IPS-18c (cell line): Measurements from ENCODE around the gene TM7SF2.

Experiments used
- H3K4me3 ChIP-seq: 2 replicates; pipeline ENCODE4 v1.7.0; 2013; ENCODE audit warnings: low read depth, mild to moderate bottlenecking, low read length, moderate library complexity; ENCODE audit not compliant: insufficient read depth
- H3K9me3 ChIP-seq: one replicate; pipeline ENCODE4 v1.6.1; 2013; ENCODE audit warnings: mild to moderate bottlenecking, low read length, moderate library complexity; ENCODE audit not compliant: control insufficient read depth, insufficient read depth

The TM7SF2 gene

DNA sequence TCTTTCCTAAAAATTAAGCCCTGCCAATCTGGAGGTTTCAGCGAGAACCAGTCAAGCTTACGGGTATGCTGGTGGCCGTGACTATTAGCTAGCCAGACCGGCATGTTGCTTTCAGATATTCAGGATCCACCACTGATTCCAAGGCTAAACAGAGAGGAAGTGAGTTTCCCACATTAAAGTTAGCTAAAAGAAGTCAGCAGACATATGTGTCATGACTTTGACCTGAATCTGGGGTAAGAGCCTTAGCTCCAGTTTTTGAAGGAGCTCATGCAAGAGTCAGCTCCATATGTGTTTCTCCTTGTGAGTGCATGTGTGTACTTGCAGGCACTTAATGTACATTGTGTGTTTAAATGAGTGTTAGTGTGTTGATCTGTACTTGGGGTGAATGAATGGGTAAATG, 26.2 kb upstream of the TM7SF2 start:
- Histone ChIP-seq H3K4me3 (no peak overlapping the region), H3K9me3 (no peaks in the 10 kb centered on the region)

DNA sequence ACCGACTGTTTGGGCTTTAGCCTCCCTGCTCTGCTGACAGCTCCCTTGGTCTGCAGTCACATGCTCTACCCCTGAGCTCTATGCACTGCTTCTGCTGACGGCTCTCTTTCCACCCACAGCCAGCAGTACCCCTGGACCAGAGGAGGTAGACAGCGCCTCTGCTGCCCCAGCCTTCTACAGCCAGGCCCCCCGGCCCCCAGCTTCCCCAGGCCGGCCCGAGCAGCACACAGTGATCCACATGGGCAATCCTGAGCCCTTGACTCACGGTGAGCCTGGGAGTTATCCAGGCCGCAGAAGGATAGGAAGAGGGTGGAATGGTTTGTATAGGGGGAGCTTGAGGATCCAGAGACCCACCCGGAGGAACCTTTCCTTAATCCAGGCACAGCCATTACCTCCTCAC, 24.9 kb upstream of the TM7SF2 start:
- H3K4me3 ChIP-seq = no peak overlapping the region
- no peaks in the 10 kb centered on the region for H3K9me3 ChIP-seq

DNA sequence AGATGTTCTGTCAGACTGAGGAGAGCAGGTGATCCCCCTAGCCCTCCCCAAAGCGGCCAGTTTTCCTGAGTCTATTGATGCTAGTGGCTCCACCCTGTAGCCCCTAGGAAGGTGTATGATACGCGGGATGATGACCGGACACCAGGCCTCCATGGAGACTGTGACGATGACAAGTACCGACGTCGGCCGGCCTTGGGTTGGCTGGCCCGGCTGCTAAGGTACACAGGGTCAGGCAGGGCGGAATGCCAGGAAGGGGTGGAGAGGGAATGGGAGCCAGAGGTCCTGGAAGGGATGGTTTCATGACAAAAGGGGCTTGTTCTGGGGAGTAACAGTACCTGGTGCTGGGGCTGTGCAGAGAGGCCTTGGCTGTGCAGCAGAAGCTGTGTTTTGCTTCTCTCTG, 24.5 kb upstream of the TM7SF2 start:
- no peak overlapping the region for H3K4me3 ChIP-seq
- H3K9me3 ChIP-seq = no peaks in the 10 kb centered on the region

DNA sequence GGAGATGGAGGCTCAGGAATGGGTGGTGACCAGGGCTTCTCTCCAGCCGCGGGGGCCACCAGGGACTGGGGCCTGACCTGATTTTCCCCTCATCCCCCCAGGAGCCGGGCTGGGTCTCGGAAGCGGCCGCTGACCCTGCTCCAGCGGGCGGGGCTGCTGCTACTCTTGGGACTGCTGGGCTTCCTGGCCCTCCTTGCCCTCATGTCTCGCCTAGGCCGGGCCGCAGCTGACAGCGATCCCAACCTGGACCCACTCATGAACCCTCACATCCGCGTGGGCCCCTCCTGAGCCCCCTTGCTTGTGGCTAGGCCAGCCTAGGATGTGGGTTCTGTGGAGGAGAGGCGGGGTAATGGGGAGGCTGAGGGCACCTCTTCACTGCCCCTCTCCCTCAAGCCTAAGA, 23.8 kb upstream of the TM7SF2 start:
- H3K4me3 ChIP-seq = no peak overlapping the region
- no peaks in the 10 kb centered on the region for H3K9me3 ChIP-seq

DNA sequence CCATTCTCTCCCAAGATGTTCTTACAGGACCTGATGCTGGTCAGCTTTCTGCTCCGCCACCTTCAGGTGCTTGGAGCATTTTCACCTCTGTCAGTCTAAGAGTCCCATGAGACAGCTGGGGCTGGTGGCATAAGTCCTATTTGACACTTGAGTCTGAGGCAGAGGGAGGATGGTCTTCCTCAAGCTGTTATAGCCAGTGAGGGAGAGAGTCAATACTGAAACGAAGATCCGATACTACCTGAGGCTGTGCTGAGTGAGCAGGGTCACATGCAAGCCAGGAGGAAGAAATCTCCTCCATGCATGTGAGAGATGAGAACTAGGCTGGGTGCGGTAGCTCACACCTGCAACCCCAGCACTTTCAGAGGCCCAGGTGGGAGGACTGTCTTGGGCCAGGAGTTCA, 22.1 kb upstream of the TM7SF2 start:
- H3K9me3 ChIP-seq = no peaks in the 10 kb centered on the region
- no peak overlapping the region for H3K4me3 ChIP-seq

DNA sequence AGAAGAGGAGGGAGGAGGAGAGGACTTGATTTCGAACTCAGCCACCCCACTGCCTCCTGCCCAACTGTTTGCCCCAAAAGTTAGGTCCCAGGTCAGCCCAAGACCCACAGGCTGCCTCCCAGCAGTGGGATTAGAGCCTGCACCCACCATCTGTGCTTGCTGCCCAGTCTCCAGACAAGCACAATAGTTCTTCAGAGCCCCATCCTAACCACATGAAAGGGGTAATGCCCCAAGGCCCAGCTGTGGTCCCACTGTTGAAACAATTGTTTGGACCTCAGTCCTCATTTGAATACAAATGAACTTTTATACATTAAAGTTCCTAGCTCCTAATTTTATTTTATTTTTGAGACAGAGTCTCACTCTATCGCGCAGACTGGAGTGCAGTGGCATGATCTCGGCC, 21.0 kb upstream of the TM7SF2 start:
- H3K4me3 ChIP-seq = no peak overlapping the region

DNA sequence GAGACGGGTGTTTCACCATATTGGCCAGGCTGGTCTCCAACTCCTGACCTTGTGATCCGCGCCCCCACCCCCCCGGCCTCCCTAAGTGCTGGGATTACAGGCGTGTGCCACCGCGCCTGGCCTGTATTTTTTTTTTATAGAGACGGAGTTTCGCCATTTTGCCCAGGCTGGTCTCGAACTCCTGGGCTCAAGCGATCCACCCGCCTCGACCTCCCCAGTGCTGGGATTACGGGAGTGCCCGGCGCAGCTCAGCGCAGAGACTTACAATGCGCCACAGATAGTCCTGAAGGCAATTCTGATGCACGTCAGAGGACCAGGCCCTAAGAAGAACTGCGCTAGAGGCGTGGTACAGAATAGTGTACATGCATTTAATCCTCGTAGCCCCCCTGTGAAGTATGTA, 16.2 kb upstream of the TM7SF2 start:
- Histone ChIP-seq H3K9me3 (no peaks in the 10 kb centered on the region), H3K4me3 (no peak overlapping the region; the same call in 1 of the 2 replicates)

More for the DNA sequence above, 21.0 kb upstream of the TM7SF2 start:
- H3K9me3 ChIP-seq = no peaks in the 10 kb centered on the region

DNA sequence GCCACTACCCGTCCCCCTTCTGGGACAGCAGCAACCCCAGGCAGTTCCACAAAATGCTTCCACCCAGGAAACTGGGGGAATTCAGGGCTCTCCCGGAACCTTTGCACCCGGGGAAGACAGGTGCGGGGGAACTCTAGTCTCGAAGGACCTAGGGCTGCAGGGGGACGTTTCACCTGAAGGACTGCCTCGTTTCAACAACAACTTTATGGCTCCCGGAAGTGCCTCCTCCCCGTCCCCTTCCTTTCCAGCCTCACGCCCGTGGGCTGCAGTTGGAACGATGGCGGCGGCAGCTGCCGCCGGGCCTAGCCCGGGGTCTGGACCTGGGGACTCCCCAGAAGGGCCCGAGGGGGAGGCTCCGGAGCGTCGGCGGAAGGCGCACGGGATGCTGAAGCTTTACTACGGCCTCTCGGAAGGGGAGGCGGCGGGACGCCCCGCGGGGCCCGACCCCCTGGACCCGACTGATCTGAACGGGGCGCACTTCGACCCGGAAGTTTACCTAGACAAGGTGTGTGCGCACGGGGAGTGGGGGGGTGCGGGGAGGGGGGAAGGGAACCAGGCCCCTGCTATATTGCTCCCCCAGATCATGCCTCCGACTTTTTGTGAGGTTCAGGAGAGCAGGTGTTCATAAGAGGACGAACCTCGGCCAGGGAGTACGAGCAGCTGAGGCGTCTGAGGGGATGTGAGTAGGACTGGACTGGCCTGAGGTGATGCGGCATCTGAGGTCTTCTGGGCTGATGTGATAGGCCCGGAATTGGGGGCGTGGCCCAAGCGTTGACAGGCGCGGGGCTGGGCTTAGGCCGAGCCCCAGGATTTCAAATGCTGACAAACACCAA, 15.5 kb upstream of the TM7SF2 start, which contains the start of gene VPS51:
Gene VPS51 (plus strand): TSS at position 241 of the 833 bp plus-strand sequence. CDS start 37 bp downstream, at position 278.
- H3K4me3 ChIP-seq = peak within 1 kb of the TSS; percentile 94
- H3K9me3 ChIP-seq = no peaks in the 10 kb centered on the region

DNA sequence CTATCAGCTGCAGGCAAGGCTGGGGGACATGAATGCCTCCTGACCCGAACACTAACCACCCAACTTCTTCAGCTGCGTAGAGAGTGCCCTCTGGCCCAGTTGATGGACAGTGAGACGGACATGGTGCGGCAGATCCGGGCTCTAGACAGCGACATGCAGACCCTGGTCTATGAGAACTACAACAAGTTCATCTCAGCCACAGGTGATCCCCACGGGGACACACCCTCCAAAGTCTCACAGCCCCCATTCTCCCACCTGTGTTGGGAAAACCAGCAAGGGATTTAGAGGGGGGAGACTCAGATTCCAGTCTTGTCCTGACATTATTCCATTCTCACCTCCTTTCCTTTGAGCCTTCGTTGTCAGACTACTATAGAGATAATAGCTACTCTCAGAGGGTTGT, 14.7 kb upstream of the TM7SF2 start:
- Histone ChIP-seq H3K9me3 (no peaks in the 10 kb centered on the region), H3K4me3 (peak overlapping the region; percentile 94)

DNA sequence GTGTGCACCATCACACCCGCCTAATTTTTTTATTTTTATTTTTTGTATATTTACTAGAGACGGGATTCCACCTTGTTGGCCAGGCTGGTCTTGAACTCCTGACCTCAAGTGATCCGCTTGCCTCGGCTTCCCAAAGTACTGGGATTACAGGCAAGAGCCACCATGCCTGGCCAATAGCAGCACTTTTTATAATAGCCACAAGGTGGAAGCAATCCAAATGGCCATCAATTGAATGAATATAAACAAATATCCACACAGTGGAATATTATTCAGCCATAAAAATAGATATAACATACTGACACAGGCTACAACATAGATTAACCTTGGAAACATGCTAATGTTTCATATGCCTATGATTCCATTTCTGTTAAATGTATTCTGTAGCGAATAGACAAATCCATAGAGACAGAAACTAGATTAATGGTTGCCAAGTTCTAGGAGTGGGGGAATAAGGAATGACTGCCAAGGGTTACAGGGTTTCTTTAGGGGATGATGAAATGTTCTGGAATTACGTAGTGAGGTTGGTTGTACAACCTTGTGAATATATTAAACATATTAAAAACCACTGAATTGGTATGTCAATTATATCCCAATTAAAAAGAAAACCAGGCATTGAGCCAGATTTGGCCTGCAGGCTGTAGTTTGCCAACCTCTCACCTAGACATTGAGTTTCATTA, 10.9 kb upstream of the TM7SF2 start:
- no peaks in the 10 kb centered on the region for H3K9me3 ChIP-seq

DNA sequence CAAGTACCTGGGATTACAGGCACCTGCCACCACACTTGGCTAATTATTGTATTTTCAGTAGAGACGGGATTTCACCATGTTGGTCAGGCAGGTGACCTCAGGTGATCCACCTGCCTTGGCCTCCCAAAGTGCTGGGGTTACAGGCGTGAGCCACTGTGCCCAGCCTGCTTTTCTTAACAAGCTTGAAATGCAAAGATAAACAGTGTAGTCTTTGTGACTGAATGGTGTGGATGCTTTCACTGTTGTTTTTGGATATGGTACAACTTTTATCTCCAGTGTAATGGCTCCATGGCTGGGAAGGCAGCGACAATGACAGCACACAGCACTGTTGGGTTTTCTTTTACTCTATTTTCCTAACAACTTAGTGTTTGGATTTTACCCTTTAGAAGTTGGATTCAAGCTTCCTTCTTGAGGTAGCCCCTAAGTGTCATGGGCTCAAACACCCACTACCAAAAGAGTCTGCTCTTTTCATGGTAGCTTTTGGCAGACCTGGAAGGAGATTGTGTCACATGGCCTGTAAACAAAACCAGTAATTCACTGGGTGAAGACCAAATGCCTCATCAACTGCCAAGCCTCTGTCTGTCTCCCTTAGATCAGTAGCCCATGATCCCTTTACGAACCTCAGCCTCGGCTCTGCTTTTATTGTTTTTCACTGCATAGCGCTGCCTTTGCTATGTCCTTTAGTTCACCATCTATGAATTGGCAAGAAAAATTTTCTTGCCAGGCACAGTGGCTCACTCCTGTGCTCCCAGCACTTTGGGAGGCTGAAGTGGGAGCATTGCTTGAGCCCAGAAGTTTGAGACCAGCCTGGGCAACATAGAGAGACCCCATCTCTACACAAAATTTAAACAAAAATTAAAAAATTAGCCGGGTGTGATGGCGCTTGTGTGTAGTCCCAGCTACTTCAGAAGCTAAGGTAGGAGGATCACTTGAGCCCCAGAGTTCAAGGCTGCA, 9.3 kb upstream of the TM7SF2 start:
- no peaks in the 10 kb centered on the region for H3K9me3 ChIP-seq
- no peak overlapping the region for H3K4me3 ChIP-seq

More for the DNA sequence above, 10.9 kb upstream of the TM7SF2 start:
- no peak overlapping the region for H3K4me3 ChIP-seq

DNA sequence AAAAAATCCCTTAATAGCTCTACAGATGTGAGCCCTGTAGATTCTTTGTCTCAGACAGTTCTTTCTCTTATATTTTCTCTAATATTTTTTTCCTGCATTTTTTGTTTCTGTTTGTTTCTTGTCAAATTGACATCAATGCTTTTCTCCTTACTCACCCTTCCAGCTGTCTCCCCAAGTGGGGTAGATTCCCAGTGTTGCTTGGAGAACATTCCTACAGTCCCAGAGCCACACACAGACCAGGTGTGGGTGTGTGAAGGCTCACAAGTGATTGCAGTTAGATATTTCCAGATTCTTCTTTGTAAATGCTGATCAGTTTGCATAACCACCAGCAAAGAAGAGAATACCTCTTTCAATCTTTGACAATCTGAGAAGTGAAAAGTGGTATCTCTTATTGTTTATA, 8.2 kb upstream of the TM7SF2 start:
- H3K9me3 ChIP-seq = peaks cover 3% of the 10 kb centered on the region
- no peak overlapping the region for H3K4me3 ChIP-seq

DNA sequence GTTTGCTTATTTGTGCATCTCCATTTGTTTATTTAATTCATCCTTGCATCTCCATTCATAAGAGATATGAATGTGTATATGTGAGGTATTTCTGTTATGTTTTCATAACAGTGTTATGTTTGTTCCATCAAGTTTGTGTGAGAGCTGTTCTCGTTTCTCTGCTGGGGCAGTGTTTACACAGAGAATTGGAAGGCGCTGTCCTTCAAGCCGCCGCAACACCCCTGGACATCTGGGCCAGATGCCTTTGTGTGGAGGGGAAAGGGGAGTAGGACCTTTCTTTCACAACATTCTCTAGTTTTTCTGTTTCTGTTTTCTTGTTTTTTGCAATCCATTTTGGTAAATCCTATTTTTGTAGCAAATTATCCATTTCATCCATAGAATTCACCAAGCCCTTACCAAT, 7.0 kb upstream of the TM7SF2 start:
- H3K9me3 ChIP-seq = peaks cover 3% of the 10 kb centered on the region
- H3K4me3 ChIP-seq = no peak overlapping the region

DNA sequence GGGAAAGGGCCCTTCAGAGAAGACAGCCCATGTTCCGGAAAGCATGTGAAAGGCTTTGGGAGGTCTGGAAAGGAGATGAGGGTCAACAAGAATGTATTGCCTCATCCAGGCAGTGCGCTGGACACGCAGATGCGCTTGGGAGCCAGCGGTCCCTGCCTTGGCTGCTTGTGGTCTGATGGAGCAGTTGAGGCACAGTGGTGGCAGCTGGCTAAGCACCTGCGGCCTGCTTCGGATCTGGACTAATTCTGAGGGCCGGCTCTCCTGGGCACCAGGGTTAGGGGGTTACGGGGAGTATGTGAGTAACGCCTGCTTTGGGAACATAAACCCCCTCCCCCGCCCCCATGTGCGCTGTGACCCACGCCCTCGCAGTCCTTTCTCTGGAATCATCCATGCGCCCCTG, 4.6 kb upstream of the TM7SF2 start:
- Histone ChIP-seq H3K4me3 (no peak overlapping the region), H3K9me3 (peaks cover 5% of the 10 kb centered on the region)

DNA sequence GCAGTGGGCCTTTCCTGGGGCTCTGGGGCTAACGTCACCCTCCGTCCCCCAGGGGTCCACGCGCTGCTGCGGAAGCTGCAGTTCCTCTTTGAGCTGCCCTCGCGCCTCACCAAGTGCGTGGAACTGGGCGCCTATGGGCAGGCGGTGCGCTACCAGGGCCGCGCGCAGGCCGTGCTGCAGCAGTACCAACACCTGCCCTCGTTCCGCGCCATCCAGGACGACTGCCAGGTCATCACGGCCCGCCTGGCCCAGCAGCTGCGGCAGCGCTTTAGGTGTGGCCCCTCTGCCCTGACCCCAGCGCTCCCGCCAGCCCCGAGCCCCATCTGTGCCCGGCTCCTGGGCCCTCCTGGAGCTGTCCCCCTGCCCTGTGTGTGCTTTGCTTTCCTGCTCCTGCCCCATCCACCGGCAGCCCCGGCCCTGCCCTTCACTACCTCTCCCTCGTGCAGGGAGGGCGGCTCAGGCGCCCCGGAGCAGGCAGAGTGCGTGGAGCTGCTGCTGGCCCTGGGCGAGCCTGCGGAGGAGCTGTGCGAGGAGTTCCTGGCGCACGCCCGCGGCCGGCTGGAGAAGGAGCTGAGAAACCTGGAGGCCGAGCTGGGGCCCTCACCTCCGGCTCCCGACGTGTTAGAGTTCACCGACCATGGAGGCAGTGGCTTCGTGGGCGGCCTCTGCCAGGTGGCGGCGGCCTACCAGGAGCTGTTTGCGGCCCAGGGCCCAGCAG, 3.8 kb upstream of the TM7SF2 start:
- Histone ChIP-seq H3K4me3 (no peak overlapping the region), H3K9me3 (peaks cover 5% of the 10 kb centered on the region)

DNA sequence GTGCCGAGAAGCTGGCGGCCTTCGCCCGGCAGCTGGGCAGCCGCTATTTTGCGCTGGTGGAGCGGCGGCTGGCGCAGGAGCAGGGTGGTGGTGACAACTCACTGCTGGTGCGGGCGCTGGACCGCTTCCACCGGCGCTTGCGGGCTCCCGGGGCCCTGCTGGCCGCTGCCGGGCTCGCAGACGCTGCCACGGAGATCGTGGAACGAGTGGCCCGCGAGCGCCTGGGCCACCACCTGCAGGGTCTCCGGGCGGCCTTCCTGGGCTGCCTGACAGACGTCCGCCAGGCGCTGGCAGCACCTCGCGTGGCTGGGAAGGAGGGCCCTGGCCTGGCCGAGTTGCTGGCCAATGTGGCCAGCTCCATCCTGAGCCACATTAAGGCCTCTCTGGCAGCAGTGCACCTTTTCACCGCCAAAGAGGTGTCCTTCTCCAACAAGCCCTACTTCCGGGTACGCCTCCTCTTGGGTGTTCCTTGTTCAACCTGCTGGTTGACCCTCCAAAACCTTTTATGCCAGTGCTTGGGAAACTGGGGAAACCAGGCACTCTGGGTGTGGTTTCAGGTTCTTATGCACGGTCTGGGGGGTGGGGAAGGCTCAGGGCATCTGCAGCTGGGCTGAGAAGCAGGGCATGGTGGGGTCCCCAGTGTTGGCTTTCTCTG, 3.1 kb upstream of the TM7SF2 start:
- Histone ChIP-seq H3K9me3 (peaks cover 5% of the 10 kb centered on the region), H3K4me3 (no peak overlapping the region)
